ENCODE measurements around the gene SPINK4. TPM values are rescaled to one million over a fixed set of nuclear protein-coding genes. Genes with fewer than 3 reads are reported as not detected.

Gene SPINK4
- total and polyA plus RNA-seq, 10 donors: 0.67 TPM; not detected in 9

GRCh38 chr9:33220681-33221567, 19.0 kb upstream of the SPINK4 start:
- intact Hi-C loops (cut with DNase I; ENCODE audit: low total_unique reads): loop anchor here (10.0 kb wide), 1 partner anchor 46 kb away; no protein-coding TSS in a partner anchor
- Histone ChIP-seq H3K27ac (peak overlapping the region in 7 of 8 donors; percentile 11 to 79 (median 58)), H3K9me3 (no peaks in the 10 kb centered on the region), H3K27me3 (replicated peaks in 1 of 7) (no peaks in the 10 kb centered on the region), H3K4me1 (peaks cover 13 to 35% (median 28%) of the 10 kb centered on the region in 6 donors), H3K4me3 (peak overlapping the region in 1 of 8 donors; percentile 13), H3K36me3 (no peaks in the 10 kb centered on the region)
- TF ChIP-seq CTCF (IDR thresholded peaks at IDR 0.05 in 8 of 11, conservative IDR thresholded peaks at IDR 0.05 in 3 of 11) (peak in 5 of 11 experiments; percentile 10 to 41 (median 30)), POLR2AphosphoS5 (IDR thresholded peaks at IDR 0.05) (peak; percentile 72 to 82 (median 82)), POLR2A (IDR thresholded peaks at IDR 0.05) (no peak)
- peak; percentile 87 for DNase-seq
- WGBS, 5 donors: 64 to 76% (median 67%) methylated on average over 10 to 14 of the region's 14 CpGs

- WGBS, 5 donors: 67 to 95% (median 82%) methylated on average over 3 of the region's 3 CpGs
- no peak for TF ChIP-seq POLR2A (IDR thresholded peaks at IDR 0.05)
- TF ChIP-seq CTCF (IDR thresholded peaks at IDR 0.05 in 8 of 11, conservative IDR thresholded peaks at IDR 0.05 in 3 of 11): no peak
- peak in 1 of 3 donors; percentile 2 for TF ChIP-seq POLR2AphosphoS5 (IDR thresholded peaks at IDR 0.05)
- H3K4me1 ChIP-seq: peaks cover 16 to 41% (median 34%) of the 10 kb centered on the region in 6 donors
- no peaks in the 10 kb centered on the region for H3K9me3 ChIP-seq
- no peaks in the 10 kb centered on the region for H3K36me3 ChIP-seq
- DNase-seq: no peak
- no peaks in the 10 kb centered on the region for H3K27me3 ChIP-seq (replicated peaks in 1 of 7)
- peak overlapping the region in 1 of 8 donors; percentile 13 for H3K4me3 ChIP-seq
- H3K27ac ChIP-seq: peak overlapping the region in 7 of 8 donors; percentile 11 to 79 (median 58)
- intact Hi-C loops (cut with DNase I; ENCODE audit: low total_unique reads): loop anchor here (10.0 kb wide), 1 partner anchor 47 kb away; no protein-coding TSS in a partner anchor
Observed at GRCh38 chr9:33221568-33221884, 18.4 kb upstream of the SPINK4 start.

- intact Hi-C loops (cut with DNase I; ENCODE audit: low total_unique reads): loop anchor here (10.0 kb wide), 1 partner anchor 47 kb away; no protein-coding TSS in a partner anchor
- H3K4me1 ChIP-seq: peaks cover 16 to 46% (median 38%) of the 10 kb centered on the region in 6 donors
- H3K27ac ChIP-seq: peak overlapping the region in 7 of 8 donors; percentile 11 to 79 (median 58)
- WGBS, 5 donors: 63 to 73% (median 67%) methylated on average over 3 of the region's 3 CpGs
- no peaks in the 10 kb centered on the region for H3K27me3 ChIP-seq (replicated peaks in 1 of 7)
- no peak overlapping the region for H3K4me3 ChIP-seq
- H3K9me3 ChIP-seq: no peaks in the 10 kb centered on the region
- no peak for DNase-seq
- TF ChIP-seq POLR2AphosphoS5 (IDR thresholded peaks at IDR 0.05): no peak
- TF ChIP-seq CTCF (IDR thresholded peaks at IDR 0.05 in 8 of 11, conservative IDR thresholded peaks at IDR 0.05 in 3 of 11): no peak
- TF ChIP-seq POLR2A (IDR thresholded peaks at IDR 0.05): no peak
- no peaks in the 10 kb centered on the region for H3K36me3 ChIP-seq
Observed at GRCh38 chr9:33222031-33222430, 17.9 kb upstream of the SPINK4 start.

GRCh38 chr9:33223696-33224095, 16.3 kb upstream of the SPINK4 start:
- Histone ChIP-seq H3K9me3 (no peaks in the 10 kb centered on the region), H3K36me3 (no peaks in the 10 kb centered on the region), H3K27me3 (replicated peaks in 1 of 7) (no peaks in the 10 kb centered on the region), H3K4me1 (peaks cover 16 to 50% (median 40%) of the 10 kb centered on the region in 6 donors), H3K4me3 (no peak overlapping the region), H3K27ac (no peak overlapping the region)
- no peak for TF ChIP-seq POLR2A (IDR thresholded peaks at IDR 0.05)
- TF ChIP-seq CTCF (IDR thresholded peaks at IDR 0.05 in 8 of 11, conservative IDR thresholded peaks at IDR 0.05 in 3 of 11): no peak
- intact Hi-C loops (cut with DNase I; ENCODE audit: low total_unique reads): loop anchor here (2.0 to 10.0 kb wide), 2 partner anchors 49 to 141 kb away; no protein-coding TSS in a partner anchor
- 69 to 93% (median 74%) methylated on average over 1 of the region's 1 CpG for WGBS, 5 donors
- no peak for DNase-seq
